ENCODE data around the gene M6PR. TPM values are rescaled to one million over a fixed set of nuclear protein-coding genes. Genes with fewer than 3 reads are reported as not detected.

M6PR gene
- total and polyA plus RNA-seq, 10 of the 15 experiments (the other 5 are each of a cell fraction or from before 2014, with no cell fraction given), result 65.4 to 209 (median 139) TPM

DNA sequence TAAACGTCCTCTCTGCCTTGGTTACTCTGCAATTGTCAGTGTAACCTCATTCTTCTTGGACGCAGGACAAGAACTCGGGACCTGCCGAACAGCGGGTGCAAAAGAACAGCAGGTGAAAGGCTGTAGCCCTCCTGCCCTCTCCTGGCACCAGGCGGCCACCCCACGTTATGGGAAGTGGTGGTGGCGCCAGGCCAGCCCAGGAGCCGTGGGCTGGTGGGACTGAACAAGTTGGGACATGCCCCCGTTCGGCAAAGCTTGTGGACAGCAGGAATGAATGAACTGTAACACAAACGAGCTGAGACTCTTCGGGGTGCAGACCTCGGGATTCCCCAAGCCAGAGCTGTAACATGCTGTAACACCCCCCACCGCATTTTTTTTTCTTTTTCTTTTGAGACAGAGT, 6.6 kb upstream of the M6PR start:
- H3K4me3 ChIP-seq, result no peak overlapping the region
- 83% methylated on average over 15 of the region's 15 CpGs for WGBS (ENCODE audit: insufficient coverage, insufficient replicate concordance, low lambda C conversion rate, missing lambda C conversion rate)

More for the DNA sequence above, 6.6 kb upstream of the M6PR start:
- FAIRE-seq, result no peak
- CTCF ChIA-PET, result no interaction called here
- BruUV-seq (replicated peaks), result no TSS peak
- POLR2A ChIA-PET, result no interaction called here
- Histone ChIP-seq H3K4me2 (ENCODE audit: control insufficient read depth, insufficient read depth) (no peak overlapping the region), H3K36me3 (ENCODE audit: control insufficient read depth in 2 of 2, insufficient read depth in 2 of 2, low read length in 1 of 2) (no peaks in the 10 kb centered on the region), H3K27me3 (replicated peaks in 1 of 2; ENCODE audit: control insufficient read depth in 2 of 2, insufficient read depth in 2 of 2, low read length in 1 of 2) (no peaks in the 10 kb centered on the region), H3K9me3 (replicated peaks; ENCODE audit: control insufficient read depth, insufficient read depth, low read length) (no peaks in the 10 kb centered on the region; the same call in 2 of the 3 replicates), H2AFZ (ENCODE audit: control insufficient read depth, low read depth, low read length) (no peak overlapping the region), H3K4me1 (ENCODE audit: control insufficient read depth, insufficient read depth, low read length) (peaks cover 4% of the 10 kb centered on the region; the same call in 1 of the 2 replicates), H3K27ac (ENCODE audit: control insufficient read depth, insufficient read depth) (no peak overlapping the region), H3K79me2 (ENCODE audit: control insufficient read depth, insufficient read depth, low read length) (no peaks in the 10 kb centered on the region; the same call in none of the 2 replicates), H3K9ac (ENCODE audit: control insufficient read depth, insufficient read depth, low read length) (no peak overlapping the region), H4K20me1 (ENCODE audit: control insufficient read depth, insufficient read depth) (no peaks in the 10 kb centered on the region)
- in situ Hi-C loops (cut with MboI), result no loop called here
- DNase-seq (ENCODE audit: low read depth, low spot score), result no peak
- RAD21 ChIA-PET (ENCODE audit: unreplicated experiment), result no interaction called here
- no peak for ATAC-seq
- SMC1A ChIA-PET (ENCODE audit: uncharacterized antibody, unreplicated experiment), result no interaction called here
- intact Hi-C loops (cut with micrococcal nuclease; ENCODE audit: unreplicated experiment), result no loop called here
- TF ChIP-seq ZSCAN29 (IDR thresholded peaks at IDR 0.05), result no peak
- TF ChIP-seq, protein P1, sequence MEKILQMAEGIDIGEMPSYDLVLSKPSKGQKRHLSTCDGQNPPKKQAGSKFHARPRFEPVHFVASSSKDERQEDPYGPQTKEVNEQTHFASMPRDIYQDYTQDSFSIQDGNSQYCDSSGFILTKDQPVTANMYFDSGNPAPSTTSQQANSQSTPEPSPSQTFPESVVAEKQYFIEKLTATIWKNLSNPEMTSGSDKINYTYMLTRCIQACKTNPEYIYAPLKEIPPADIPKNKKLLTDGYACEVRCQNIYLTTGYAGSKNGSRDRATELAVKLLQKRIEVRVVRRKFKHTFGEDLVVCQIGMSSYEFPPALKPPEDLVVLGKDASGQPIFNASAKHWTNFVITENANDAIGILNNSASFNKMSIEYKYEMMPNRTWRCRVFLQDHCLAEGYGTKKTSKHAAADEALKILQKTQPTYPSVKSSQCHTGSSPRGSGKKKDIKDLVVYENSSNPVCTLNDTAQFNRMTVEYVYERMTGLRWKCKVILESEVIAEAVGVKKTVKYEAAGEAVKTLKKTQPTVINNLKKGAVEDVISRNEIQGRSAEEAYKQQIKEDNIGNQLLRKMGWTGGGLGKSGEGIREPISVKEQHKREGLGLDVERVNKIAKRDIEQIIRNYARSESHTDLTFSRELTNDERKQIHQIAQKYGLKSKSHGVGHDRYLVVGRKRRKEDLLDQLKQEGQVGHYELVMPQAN (conservative IDR thresholded peaks at IDR 0.05), result no peak
- TF ChIP-seq PKNOX1 (IDR thresholded peaks at IDR 0.05), result no peak
- TF ChIP-seq NFYA (IDR thresholded peaks at IDR 0.05; ENCODE audit: borderline replicate concordance, low read depth, low read length), result no peak
- TF ChIP-seq, protein P2, sequence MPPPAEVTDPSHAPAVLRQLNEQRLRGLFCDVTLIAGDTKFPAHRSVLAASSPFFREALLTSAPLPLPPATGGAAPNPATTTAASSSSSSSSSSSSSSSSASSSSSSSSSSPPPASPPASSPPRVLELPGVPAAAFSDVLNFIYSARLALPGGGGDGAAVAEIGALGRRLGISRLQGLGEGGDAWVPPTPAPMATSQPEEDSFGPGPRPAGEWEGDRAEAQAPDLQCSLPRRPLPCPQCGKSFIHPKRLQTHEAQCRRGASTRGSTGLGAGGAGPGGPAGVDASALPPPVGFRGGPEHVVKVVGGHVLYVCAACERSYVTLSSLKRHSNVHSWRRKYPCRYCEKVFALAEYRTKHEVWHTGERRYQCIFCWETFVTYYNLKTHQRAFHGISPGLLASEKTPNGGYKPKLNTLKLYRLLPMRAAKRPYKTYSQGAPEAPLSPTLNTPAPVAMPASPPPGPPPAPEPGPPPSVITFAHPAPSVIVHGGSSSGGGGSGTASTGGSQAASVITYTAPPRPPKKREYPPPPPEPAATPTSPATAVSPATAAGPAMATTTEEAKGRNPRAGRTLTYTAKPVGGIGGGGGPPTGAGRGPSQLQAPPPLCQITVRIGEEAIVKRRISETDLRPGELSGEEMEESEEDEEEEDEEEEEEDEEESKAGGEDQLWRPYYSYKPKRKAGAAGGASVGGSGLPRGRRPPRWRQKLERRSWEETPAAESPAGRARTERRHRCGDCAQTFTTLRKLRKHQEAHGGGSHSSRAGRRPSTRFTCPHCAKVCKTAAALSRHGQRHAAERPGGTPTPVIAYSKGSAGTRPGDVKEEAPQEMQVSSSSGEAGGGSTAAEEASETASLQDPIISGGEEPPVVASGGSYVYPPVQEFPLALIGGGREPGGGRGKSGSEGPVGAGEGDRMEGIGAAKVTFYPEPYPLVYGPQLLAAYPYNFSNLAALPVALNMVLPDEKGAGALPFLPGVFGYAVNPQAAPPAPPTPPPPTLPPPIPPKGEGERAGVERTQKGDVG (CRISPR knock-in tag; IDR thresholded peaks at IDR 0.05), result no peak
- TF ChIP-seq EP300 (IDR thresholded peaks at IDR 0.05; ENCODE audit: borderline replicate concordance in 1 of 2, control insufficient read depth in 1 of 2, low read depth in 2 of 2, low read length in 2 of 2), result no peak
- TF ChIP-seq USF2 (IDR thresholded peaks at IDR 0.05; ENCODE audit: borderline replicate concordance, low read depth, low read length), result no peak
- TF ChIP-seq PAX8 (IDR thresholded peaks at IDR 0.05), result no peak
- TF ChIP-seq MXI1 (IDR thresholded peaks at IDR 0.05; ENCODE audit: low read depth, low read length), result no peak

Measured in GM12878 (cell line).